GM18508 (cell line): ENCODE measurements around the gene CCDC149.

Experiments used
- ATAC-seq: cut with Tn5 transposase; IDR thresholded peaks from one replicate; pipeline ENCODE4 v1.9.1; 2021; ENCODE audit warnings: moderate number of reproducible peaks; ENCODE audit not compliant: insufficient read depth, unreplicated experiment

The CCDC149 gene

DNA sequence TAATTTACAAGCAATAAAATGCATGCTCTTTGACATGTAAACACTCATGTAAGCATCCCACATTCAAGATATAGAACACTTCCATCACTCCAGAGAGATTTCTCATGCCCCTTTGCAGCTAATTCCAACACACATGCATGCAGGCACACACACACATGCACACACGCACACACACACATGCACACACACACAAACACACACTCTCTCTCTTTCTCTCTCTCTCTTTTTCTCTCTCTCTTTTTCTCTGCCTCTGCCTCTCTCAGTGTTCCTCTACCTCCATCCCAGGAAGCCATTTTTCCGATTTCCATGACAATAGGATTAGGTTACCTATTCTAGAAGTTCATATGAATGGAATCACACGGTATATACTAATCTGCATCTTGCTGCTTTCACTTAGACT lies 129.3 kb downstream of the CCDC149 start:
- ATAC-seq = no peak

DNA sequence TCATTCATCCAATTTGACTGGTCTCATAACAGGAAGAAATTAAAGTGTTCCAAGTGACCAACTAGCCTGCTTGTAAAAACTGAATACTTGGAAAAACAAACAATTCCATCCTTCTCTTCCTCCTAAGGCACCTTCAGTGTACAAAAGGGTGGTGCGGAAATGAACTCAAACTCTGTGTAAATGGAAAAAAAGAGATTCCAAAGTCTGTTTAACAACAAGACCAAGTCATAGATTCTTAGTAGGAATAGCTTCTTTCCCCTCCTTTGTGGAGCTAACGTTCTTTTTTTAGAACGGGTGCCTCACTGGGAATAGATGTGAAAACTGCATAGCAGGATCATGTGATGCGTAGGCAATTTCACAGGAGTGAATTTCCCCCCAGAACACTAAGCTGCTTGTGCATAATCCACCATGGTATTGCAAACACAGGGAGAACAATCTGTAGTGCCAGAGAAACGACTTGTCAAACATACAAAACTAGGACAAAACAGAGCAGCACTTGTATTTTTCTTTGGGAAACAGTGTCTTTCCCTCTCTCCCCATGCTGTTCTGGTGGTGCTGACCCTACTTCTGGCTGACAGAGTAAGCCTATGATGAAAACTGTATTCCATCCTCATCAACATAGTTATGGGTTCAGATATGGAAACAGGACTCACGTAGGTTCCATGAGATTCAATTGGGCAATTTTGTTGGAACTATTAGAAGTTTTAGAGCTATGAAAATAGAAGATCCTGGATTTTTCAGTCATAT lies 130.7 kb downstream of the CCDC149 start:
- no peak for ATAC-seq

DNA sequence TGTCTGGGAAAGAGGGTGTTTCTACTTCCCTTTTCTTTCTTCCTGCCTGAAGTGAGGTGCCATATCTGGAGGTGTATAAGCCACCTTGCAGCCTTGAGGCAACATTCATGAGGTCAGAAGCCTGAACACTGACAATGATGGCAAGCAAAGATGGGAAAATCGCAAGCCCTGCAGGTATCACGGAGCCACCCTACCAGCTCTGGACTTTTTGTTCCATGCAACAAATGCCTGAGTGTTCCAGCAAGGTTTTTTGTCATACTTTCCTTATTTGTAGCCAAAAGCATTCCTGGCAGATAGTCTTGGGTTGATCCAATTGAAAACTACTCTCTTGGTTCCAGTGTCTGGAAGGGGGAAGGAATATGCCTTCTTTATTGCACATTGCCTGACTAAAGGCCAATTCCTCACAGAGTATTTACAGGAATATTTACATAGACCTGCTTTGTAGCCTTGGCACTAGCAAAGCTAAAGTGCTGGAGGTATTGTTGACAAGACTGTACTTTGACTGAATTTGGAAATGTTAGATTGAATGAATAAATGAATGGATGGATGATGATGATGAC lies 131.8 kb downstream of the CCDC149 start:
- ATAC-seq = no peak

DNA sequence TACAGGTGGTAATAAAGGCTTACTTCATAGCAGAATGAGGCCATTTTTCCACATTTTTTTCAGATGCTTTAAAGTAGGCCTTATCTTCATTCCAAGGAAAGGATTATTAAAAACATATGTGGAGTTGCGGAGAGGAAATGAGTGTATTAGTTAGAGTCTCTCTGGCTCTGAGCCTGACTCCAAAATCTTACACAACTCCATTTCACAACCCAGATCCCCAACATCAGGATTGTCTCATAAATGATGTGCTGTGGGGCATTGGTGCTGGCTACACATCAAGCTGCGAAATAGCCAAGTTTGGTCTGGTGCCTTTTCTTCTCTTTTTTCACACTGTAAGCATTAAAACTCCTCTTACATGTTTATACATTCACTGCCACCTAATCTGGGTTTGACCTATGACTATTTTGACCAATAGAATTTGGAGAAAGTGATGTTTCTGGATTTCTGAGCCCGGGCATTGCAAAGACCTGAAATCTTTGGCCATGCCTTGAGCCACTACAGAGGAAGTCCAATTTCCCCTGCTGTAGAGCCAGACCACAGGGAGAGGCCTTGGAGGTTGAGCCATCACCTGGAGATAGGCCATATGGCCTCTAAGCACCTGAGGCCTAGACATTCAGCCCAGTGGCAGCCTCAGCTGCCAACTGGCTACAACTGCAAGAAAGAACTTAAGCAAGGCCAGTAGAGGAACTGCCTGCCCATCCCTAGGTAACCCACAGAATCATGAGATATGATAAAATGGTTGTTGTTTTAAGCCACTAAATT lies 134.2 kb downstream of the CCDC149 start:
- ATAC-seq = no peak

DNA sequence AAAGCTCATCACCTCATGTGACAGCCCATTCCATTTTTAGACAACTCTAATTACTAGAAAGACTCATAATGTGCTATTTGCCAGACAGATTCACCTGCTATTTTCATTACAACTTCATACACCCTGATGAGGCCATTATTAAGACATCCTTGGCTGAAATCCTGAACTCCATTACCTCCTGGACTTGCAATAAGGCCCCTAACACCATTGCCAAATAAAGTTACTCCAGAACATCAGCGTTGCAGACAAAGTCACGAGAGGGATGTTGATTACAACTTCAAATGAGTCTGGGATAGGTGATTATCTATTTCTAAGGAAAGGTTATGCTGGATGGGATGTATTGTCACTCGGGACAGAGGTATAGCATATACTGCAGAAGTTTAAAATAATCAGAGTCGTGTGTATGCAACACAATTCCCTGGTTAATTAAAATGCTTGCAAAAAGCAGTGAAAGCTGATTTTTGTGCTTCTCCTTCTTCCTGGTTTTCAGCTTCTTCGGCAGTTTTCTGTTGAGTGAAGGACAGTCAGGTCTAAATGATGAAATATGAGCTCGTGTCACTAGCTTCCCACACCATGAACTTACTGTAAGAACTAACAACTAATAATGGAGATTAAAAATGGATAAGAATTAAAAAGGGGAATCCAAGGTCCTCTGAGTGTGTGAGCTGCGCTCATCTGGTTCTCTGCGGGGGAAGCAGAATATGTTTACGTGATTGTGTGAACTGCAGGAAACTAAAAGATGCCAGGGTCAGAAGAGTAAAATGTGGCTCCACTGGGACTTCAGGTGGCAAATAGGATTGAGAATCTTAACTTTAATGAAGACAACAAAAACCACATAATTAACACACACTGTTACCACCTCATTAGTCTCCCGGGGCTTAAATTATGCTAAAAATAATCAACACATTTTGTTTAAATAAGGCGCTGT lies 135.0 kb downstream of the CCDC149 start:
- no peak for ATAC-seq

DNA sequence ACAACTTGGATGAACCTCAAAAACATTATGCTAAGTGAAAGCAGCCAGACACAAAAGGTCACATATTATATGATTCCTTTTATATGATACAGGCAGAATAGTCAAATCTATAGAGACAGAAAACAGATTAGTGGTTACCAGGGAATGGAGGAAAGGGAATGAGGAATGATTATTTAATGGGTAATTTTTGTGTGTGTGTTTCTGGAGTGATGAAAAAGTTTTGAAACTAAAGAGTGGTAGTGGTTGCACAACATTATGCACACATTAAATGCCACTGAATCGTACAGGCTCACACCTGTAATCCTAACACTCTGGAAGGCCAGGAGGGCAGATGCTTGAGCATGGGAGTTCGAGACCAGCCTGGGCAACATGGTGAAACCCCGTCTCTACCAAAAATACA lies 137.1 kb downstream of the CCDC149 start:
- ATAC-seq = no peak

DNA sequence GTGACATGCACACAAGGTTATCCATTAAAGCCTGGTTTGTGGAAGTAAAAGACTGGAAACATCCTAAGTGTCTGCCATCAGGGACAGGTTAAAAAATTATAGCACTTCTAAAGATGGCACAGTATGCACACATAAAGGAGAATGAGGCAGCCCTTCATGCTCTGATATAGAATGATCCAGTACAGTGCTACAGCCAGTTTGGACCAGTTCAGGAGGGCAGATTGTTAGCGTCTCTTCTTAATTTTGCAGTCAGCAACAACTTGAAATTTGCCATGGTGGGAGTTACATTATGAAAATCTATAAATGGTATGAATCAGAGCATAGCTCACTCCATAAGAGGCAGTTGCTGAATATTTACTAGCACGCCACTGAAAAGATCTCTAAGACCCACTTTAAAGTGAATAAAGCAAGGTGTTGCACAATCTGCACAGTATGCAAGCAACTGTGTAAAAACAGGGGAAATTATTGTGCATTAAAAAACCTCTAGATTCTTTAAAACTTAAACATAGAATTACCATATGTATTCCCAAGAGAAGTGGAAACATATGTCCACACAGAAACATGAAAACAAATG lies 137.7 kb downstream of the CCDC149 start:
- ATAC-seq = no peak

DNA sequence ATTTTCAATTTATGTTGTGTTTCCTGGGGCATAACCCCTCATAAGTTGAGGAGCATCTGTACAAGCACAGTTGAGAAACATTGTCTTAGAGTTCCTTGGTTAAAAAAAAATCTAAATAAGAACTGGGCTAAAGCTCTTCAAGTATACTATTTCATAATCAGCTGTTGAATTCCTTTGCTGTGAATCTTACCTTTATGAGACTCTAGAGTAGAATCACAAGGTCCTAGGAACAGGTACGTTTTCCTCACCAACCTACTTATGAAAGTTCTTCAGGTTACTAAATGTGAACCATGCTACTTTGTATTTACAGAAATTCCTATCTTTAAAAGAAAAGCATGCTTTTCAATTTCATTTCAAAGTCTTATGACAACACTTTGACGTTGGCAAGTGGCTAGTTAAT lies 138.4 kb downstream of the CCDC149 start:
- no peak for ATAC-seq

DNA sequence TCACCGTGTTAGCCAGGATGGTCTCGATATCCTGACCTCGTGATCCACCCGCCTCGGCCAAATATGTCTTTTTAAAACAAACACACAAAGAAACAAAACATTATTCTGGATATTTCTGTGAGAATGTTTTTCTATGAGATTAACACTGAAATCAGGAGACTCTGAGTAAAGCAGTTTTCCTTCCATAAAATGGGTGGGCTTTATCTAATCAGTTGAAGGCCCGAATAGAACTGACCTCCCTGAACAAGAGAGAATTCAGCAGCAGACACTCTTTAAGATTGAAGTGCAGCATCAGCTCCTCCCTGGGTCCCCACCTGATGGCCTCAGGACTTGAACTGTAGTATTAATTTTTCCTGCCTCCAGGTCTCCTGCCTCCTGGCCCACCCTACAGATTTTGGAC lies 139.9 kb downstream of the CCDC149 start:
- ATAC-seq = no peak

DNA sequence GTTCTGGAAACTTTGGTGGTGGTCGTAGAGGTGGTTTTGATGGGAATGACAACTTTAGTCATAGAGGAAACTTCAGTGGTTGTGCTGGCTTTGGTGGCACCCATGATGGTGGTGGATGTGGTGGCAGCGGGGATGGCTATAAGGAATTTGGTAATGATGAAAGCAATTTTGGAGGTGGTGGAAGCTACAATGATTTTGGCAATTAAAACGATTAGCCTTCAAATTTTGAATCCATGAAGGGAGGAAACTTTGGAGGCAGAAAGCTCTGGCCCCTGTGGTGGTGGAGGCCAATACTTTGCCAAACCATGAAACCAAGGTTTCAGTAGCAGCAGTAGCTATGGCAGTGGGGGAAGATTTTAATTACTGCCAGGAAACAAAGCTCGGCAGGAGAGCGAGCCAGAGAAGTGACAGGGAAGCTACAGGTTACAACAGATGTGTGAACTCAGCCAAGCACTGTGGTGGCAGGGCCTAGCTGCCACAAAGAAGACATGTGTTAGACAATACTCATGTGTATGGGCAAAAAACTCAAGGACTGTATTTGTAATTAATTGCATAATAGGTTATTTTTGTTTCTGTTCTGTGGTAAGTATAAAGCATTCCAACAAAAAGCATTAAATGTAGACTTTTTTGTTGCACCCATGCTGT lies 140.7 kb downstream of the CCDC149 start:
- ATAC-seq = no peak

DNA sequence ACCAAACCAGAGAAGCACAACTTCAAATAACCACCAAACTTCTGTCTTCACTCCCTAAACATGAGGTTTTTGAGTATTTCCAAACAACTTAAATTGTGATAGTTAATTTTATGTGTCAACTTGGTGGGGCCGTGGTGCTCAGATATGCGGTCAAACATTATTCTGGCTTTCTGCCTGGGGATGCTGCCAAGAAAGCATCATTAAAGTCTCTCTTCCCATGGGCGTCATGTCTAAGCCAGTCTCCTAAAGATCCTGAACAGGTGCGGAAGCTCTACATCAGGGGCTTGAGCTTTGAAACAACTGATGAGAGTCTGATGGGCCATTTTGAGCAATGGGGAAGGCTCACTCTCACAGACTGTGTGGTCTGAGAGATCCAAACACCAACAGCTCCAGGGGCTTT lies 141.6 kb downstream of the CCDC149 start:
- no peak for ATAC-seq

DNA sequence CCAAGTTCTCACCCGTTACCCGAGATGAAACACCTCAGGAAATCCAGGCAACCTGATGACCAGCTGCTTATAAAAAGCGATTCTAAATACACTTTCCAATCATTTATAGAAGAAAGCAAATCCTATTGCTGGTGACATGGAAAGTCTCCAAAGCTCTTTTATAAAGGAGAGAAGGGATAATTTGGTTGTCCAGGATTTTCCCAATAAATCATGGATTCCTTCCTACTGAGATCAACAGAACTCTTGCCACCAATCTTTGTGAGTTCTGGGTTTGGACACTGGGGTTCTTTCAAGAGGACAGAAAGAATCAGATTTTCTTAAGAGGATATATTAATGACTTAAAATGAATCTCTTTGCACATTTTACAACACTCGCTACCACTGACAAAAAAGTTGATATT lies 142.2 kb downstream of the CCDC149 start:
- no peak for ATAC-seq

DNA sequence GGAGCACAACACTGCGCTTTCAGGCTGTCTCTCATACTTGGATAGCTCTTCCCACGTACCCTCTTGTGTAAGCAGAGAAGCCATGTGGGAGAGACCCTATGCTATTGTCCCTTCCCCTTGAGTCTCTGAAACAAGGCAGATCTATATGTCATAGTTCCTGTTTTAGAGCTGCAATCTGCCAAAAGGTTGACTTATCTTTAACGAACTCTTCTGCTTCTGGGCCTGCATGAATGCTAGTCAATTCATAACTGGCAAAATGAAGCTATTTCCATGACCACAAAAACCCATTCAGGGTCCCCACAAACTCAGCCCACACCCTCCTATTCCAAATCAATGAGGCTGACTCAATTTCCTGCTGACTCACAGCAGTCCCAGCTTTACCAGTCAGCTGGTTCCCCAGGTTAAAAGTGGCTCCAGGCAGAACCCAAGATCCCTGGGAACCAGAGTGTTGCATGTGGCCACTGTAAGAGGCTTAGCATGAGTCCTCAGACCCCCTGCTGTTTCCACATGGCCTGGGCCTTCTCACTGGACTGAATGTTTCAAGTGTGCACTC lies 142.7 kb downstream of the CCDC149 start:
- ATAC-seq = peak; percentile 59

DNA sequence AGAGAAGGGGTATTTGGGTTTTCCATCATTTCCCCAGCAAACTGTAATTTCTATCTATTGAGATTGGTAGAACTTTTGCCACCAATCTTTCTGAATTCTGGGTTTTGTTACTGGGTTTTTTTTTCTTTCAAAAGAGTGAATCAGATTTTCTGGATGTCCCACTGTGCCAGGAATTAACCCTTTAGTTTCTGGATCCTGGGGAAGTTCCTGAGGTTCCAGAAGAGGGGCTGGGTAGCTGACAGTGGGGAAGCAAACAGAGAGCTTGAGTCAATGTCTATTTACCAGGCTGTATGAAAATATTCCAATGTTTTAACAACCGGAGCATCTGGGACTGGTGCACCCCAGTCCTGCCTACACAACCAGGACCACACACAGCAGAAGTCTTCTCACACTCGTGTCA lies 143.3 kb downstream of the CCDC149 start:
- ATAC-seq = no peak

DNA sequence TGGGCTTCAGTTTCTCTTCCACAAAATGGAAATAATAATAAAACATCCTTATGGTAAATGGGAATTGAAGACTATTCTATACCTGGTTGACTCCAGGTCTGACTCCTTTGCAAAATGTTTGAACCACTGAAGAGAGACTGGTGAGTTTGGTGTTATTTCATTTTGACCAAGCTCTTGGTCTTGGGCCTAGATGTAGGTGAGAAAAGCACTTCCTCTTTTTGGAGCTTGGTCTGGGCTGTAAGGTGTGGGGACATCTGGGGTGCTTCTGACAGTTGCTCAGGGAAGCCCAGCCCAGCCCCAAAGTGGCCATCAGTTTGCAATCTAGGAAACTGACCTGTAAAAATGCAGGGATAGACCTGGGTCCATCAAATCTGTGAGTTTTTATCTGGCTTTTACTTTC lies 144.2 kb downstream of the CCDC149 start:
- peak; percentile 80 for ATAC-seq

DNA sequence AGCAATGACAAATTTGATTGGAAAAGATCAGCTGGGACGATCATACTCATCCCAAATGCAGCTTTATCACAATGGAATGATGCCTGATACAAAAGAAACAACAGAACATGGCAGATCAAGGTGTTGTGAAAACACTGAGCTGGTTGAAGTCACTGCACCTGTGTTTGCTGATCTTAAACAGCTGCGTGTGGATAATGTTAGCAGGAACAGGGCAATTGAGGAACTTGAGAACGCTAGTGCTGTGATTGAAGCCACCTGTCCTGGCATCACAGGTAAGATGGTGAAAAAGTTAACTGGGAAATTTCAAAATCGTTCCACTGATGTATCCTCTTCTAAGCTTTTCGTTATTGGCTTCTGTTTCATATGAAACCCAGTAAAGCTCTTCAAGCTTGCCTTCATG lies 144.8 kb downstream of the CCDC149 start:
- ATAC-seq = no peak

DNA sequence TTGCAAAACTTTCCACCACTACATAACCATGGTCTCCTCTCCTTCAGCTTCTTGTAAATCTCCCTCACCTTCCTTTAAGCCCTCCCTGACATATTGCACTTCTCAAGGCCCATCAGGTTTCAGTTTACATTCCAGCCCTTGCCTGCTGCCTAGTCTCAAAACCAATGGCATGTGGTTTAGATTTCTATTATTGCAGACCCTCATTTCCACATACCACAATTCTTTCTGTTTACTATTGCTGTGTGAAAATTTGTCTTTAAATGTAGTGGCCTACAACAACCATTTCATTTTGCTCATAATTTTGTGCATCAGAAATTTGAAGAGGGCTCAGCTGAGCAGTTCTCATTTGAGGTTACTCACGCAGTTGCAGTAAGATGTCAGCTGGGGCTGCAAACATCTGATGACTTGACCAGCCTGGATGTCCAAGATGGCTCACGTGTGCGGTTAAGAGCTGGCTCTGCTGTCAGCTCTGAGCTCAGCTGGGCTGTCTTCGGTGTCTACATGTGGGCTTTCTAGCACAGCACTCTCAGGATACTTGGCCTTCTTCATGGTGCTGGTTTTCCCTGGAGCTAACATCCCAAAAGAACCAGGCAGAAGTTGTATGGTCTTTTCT lies 147.4 kb downstream of the CCDC149 start:
- no peak for ATAC-seq

DNA sequence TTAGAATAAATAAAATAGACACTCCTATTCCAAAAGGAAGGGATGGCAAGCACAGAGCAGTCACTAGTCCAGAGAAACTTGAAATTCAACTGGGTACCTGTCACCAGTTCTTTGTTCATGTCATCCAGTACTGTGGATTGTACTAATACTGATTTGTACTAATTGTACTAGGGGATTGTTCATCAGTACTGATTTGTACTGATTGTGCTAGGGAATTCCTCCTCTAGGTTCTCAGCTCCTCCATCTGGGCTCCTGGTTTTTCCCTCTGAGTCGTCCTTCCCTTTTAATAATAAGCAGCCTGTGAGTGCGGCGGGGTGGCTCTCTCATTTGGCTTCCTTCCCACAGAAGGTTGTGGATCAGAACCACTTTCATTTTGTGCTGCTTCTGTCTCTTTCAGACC lies 148.5 kb downstream of the CCDC149 start:
- ATAC-seq = no peak
